ENCODE data around the gene SH3RF3. TPM values are rescaled to one million over a fixed set of nuclear protein-coding genes. Genes with fewer than 3 reads are reported as not detected.

The SH3RF3 gene
- total and polyA plus RNA-seq, 2 of the 13 experiments (the other 11 are each of a cell fraction or from before 2014, with no cell fraction given), result 0.04 TPM; not detected in 1

GRCh38 chr2:109456776-109457175 lies 327.8 kb downstream of the SH3RF3 start:
- Histone ChIP-seq H2AFZ (ENCODE audit: low read length) (no peak overlapping the region), H4K20me1 (ENCODE audit: insufficient read depth, low read length) (no peaks in the 10 kb centered on the region), H3K27me3 (ENCODE audit: control insufficient read depth in 1 of 2, insufficient read depth in 2 of 2, low read length in 2 of 2) (peaks cover 0 to 2% of the 10 kb centered on the region in 2 experiments; a peak in 2 of 5 replicates), H3K27ac (ENCODE audit: extremely low read length, insufficient read depth, low read length) (no peak overlapping the region), H3K4me1 (ENCODE audit: insufficient read depth, low read length) (no peaks in the 10 kb centered on the region), H3K4me2 (ENCODE audit: low read depth, low read length) (no peak overlapping the region), H3K79me2 (ENCODE audit: insufficient read depth, low read length) (no peaks in the 10 kb centered on the region), H3K4me3 (replicated peaks in 1 of 3; ENCODE audit: insufficient read depth in 1 of 3, low read depth in 2 of 3, low read length in 3 of 3) (no peak overlapping the region), H3K9me3 (ENCODE audit: low read length) (no peaks in the 10 kb centered on the region), H3K36me3 (replicated peaks in 1 of 2; ENCODE audit: control insufficient read depth in 1 of 2, insufficient read depth in 2 of 2, low read length in 2 of 2) (no peaks in the 10 kb centered on the region), H3K9ac (ENCODE audit: insufficient read depth, low read depth, low read length) (no peak overlapping the region)
- ATAC-seq (no peak), FAIRE-seq (no peak), DNase-seq (ENCODE audit: low spot score) (no peak)
- BruUV-seq (replicated peaks), result no TSS peak
- WGBS (ENCODE audit: low lambda C conversion rate), result 37% methylated on average over 8 of the region's 8 CpGs
- intact Hi-C loops (cut with micrococcal nuclease; ENCODE audit: unreplicated experiment) (no loop called here), in situ Hi-C loops (cut with HindIII; ENCODE audit: extremely low pct_ligation_motif_present, low pct_unique_long_range_greater_than_20kb) (no loop called here)
- ChIA-PET CTCF (ENCODE audit: low intra/inter-chr PET ratio, low total read pairs) (no interaction called here), POLR2A (no interaction called here)
- TF ChIP-seq ESRRA (CRISPR knock-in tag; IDR thresholded peaks at IDR 0.05; ENCODE audit: low read depth), result no peak
- TF ChIP-seq ZNF629 (CRISPR knock-in tag; conservative IDR thresholded peaks at IDR 0.05), result peak; percentile 40

- H2AFZ ChIP-seq (ENCODE audit: low read length), result no peak overlapping the region
- no peak overlapping the region for H3K27ac ChIP-seq (ENCODE audit: extremely low read length, insufficient read depth, low read length)
- ATAC-seq (no peak), DNase-seq (ENCODE audit: low spot score) (no peak), FAIRE-seq (no peak)
- no peaks in the 10 kb centered on the region for H4K20me1 ChIP-seq (ENCODE audit: insufficient read depth, low read length)
- H3K4me1 ChIP-seq (ENCODE audit: insufficient read depth, low read length), result no peaks in the 10 kb centered on the region
- H3K9ac ChIP-seq (ENCODE audit: insufficient read depth, low read depth, low read length), result no peak overlapping the region
- ChIA-PET POLR2A (no interaction called here), CTCF (ENCODE audit: low intra/inter-chr PET ratio, low total read pairs) (no interaction called here)
- in situ Hi-C loops (cut with HindIII; ENCODE audit: extremely low pct_ligation_motif_present, low pct_unique_long_range_greater_than_20kb), result no loop called here
- H3K27me3 ChIP-seq (ENCODE audit: control insufficient read depth in 1 of 2, insufficient read depth in 2 of 2, low read length in 2 of 2), result no peaks in the 10 kb centered on the region
- no peaks in the 10 kb centered on the region for H3K79me2 ChIP-seq (ENCODE audit: insufficient read depth, low read length)
- no TSS peak for BruUV-seq (replicated peaks)
- H3K9me3 ChIP-seq (ENCODE audit: low read length), result no peaks in the 10 kb centered on the region
- intact Hi-C loops (cut with micrococcal nuclease; ENCODE audit: unreplicated experiment), result no loop called here
- no peak overlapping the region for H3K4me3 ChIP-seq (replicated peaks in 1 of 3; ENCODE audit: insufficient read depth in 1 of 3, low read depth in 2 of 3, low read length in 3 of 3)
- no peaks in the 10 kb centered on the region for H3K36me3 ChIP-seq (replicated peaks in 1 of 2; ENCODE audit: control insufficient read depth in 1 of 2, insufficient read depth in 2 of 2, low read length in 2 of 2)
- 58% methylated on average over 9 of the region's 9 CpGs for WGBS (ENCODE audit: low lambda C conversion rate)
- no peak overlapping the region for H3K4me2 ChIP-seq (ENCODE audit: low read depth, low read length)
- no peak for TF ChIP-seq HES4 (CRISPR knock-in tag; IDR thresholded peaks at IDR 0.05; ENCODE audit: borderline replicate concordance)
- no peak for TF ChIP-seq IRF2 (CRISPR knock-in tag; IDR thresholded peaks at IDR 0.05)
- no peak for TF ChIP-seq RAD51 (IDR thresholded peaks at IDR 0.05; ENCODE audit: borderline replicate concordance)
- TF ChIP-seq ZNF431 (CRISPR knock-in tag; IDR thresholded peaks at IDR 0.05; ENCODE audit: borderline replicate concordance, low read depth), result no peak
- TF ChIP-seq ZNF10 (CRISPR knock-in tag; IDR thresholded peaks at IDR 0.05; ENCODE audit: borderline replicate concordance, low read depth), result no peak
- TF ChIP-seq ZNF263 (CRISPR knock-in tag; IDR thresholded peaks at IDR 0.05), result no peak
- no peak for TF ChIP-seq RORA (CRISPR knock-in tag; IDR thresholded peaks at IDR 0.05)
- no peak for TF ChIP-seq ARID2 (CRISPR knock-in tag; IDR thresholded peaks at IDR 0.05; ENCODE audit: borderline replicate concordance)
- no peak for TF ChIP-seq FOSL2 (CRISPR knock-in tag; IDR thresholded peaks at IDR 0.05)
- TF ChIP-seq ATF1 (CRISPR knock-in tag; IDR thresholded peaks at IDR 0.05), result no peak
- TF ChIP-seq TRIM24 (CRISPR knock-in tag; IDR thresholded peaks at IDR 0.05), result no peak
- TF ChIP-seq ZNF576 (CRISPR knock-in tag; IDR thresholded peaks at IDR 0.05), result no peak
- TF ChIP-seq SIX1 (CRISPR knock-in tag; IDR thresholded peaks at IDR 0.05; ENCODE audit: borderline replicate concordance), result no peak
- TF ChIP-seq HMGXB3 (CRISPR knock-in tag; IDR thresholded peaks at IDR 0.05; ENCODE audit: borderline replicate concordance), result no peak
- TF ChIP-seq ZNF766 (CRISPR knock-in tag; IDR thresholded peaks at IDR 0.05; ENCODE audit: borderline replicate concordance), result no peak
Measured at GRCh38 chr2:109457366-109457765, 328.4 kb downstream of the SH3RF3 start.
